Skeletal muscle satellite cell (primary cell): ENCODE measurements around the gene CDC7.

Source experiments
- H3K27me3 ChIP-seq: 2 replicates; pipeline ENCODE4 v1.7.0; 2013; ENCODE audit warnings: low read length; ENCODE audit not compliant: control insufficient read depth, insufficient read depth
- H3K36me3 ChIP-seq: 2 replicates; pipeline ENCODE4 v1.7.0; 2013; ENCODE audit warnings: mild to moderate bottlenecking, control low read depth, low read length; ENCODE audit not compliant: insufficient read depth
- H3K4me1 ChIP-seq: 2 replicates; pipeline ENCODE4 v1.7.0; 2013; ENCODE audit warnings: low read length; ENCODE audit not compliant: control insufficient read depth, insufficient read depth
- H3K4me2 ChIP-seq: 2 replicates; pipeline ENCODE4 v1.7.0; 2013; ENCODE audit warnings: mild to moderate bottlenecking, low read length
- H3K4me3 ChIP-seq: 2 replicates; pipeline ENCODE4 v1.7.0; 2013; ENCODE audit warnings: low read length
- H3K9ac ChIP-seq: 2 replicates; pipeline ENCODE4 v1.7.0; 2013; ENCODE audit warnings: mild to moderate bottlenecking, low read depth, low read length, moderate library complexity
- H3K9me3 ChIP-seq: replicated peaks from 2 replicates; pipeline ENCODE4 v1.7.0; 2013; ENCODE audit warnings: mild to moderate bottlenecking, control low read depth, low read length

CDC7 gene

DNA sequence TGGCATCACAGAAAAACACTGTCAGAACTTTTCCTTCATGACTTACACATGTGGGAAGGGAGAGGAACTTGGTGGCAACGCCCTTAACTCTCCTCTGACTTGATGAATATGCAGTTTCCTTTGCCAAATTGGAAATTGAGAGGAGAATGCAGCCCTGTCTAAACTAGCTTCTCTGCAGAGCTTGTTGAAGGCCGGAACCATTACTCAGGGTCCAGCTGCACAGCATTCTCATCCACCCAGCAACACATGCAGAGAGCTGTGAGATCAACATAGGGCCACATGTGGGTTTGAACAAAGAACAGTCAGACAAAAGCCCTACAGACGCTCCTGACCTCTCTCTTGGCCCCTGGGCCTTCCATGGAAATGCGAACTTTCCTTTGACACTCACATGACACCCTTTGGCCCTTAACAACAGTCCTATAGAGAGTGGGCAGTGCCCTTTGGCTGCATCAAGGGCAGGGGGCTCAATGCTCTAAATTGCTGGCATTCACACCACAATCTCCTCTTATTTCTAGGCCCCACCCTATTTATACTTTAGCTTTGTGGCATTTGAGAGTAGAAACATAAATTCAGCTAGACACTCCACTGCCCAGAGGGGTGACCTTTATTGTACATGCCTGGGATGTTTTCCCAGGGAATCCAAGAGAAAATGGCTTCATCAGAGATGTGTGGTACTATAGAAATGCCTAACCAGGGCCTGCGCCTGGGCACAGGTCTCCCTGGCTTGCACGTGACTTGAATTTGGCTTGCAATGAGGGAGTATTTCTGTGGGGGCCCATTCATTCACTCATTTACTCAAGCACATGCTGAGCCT lies 64.4 kb downstream of the CDC7 start:
- no peak overlapping the region for H3K4me2 ChIP-seq
- no peak overlapping the region for H3K4me3 ChIP-seq
- no peaks in the 10 kb centered on the region for H3K36me3 ChIP-seq
- H3K27me3 ChIP-seq = no peaks in the 10 kb centered on the region
- H3K9ac ChIP-seq = no peak overlapping the region
- H3K9me3 ChIP-seq = no peaks in the 10 kb centered on the region
- H3K4me1 ChIP-seq = peaks cover 13% of the 10 kb centered on the region

DNA sequence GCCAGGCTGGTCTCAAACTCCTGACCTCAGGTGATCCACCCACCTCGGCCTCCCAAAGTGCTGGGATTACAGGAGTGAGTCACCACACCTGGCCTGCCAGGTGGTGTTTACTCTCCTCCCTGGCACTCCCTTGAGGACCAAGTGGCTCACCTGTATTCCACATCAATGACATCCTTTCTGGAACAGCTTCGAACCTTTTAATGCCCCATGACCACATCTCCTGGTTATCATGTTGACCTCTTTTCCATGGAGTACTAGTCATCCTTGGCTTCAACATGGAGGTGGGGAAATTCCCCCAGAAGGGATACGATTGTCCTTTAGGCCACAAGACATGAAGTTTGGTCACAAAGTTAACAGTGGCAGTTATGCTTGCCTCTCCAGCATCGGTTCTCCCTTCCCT lies 66.9 kb downstream of the CDC7 start:
- H3K36me3 ChIP-seq = no peaks in the 10 kb centered on the region
- no peaks in the 10 kb centered on the region for H3K9me3 ChIP-seq
- H3K27me3 ChIP-seq = no peaks in the 10 kb centered on the region
- no peak overlapping the region for H3K4me2 ChIP-seq
- no peak overlapping the region for H3K9ac ChIP-seq
- H3K4me1 ChIP-seq = peaks cover 18% of the 10 kb centered on the region
- H3K4me3 ChIP-seq = no peak overlapping the region

DNA sequence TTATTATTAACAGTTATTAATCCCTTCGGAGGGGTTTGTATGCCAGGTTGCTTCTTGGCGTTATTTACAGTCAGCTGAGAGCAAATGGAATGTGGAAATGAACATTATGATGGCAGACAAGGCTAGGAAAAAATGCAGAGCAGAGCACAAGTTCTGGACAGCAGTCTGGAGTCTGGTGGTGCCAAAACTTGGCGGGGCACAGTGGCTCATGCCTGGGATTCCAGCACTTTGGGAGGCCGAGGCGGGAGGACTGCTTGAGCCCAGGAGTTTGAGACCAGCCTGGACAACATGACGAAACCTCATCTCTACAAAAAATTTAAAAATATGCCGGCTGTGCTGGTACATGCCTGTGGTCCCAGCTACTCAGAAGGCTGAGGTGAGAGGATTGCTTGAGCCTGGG lies 67.6 kb downstream of the CDC7 start:
- H3K27me3 ChIP-seq = no peaks in the 10 kb centered on the region
- peaks cover 18% of the 10 kb centered on the region for H3K4me1 ChIP-seq
- no peak overlapping the region for H3K4me2 ChIP-seq
- no peak overlapping the region for H3K4me3 ChIP-seq
- no peak overlapping the region for H3K9ac ChIP-seq
- H3K36me3 ChIP-seq = no peaks in the 10 kb centered on the region
- H3K9me3 ChIP-seq = no peaks in the 10 kb centered on the region

DNA sequence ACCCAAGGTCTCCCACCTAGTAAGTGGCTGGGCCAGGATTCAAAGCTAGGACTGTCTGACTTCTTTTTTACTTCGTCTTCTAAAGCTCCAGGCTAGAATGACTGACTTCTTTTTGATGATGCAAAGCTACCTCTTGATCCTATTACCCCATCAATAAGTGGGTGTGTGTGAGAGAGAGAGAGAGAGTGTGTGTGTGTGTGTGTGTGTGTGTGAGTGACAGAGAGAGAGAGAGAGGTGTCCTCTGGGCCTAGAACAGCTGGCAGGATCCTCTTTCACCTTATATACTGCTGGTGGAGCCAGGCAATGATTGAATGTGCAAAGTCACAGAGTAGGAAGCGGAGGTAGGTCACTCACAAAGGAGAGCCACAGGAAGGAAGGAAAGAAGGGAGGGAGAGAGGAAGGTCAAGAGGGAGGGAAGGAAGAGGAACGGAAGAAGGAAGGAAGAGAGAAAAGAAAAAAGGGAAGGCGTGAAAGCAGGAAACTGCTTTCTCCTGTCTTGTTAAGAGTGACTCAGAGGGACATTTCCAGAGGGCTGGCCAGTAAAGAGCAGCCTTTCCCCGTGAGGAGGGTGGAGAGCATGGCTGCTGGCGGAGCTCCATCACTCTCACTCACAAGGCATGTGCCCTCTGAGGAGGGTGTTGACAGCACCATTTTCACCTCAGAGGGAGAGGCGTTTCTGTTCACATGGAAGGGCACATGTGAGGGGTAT lies 68.9 kb downstream of the CDC7 start:
- H3K27me3 ChIP-seq = no peaks in the 10 kb centered on the region
- no peaks in the 10 kb centered on the region for H3K36me3 ChIP-seq
- H3K4me2 ChIP-seq = peak overlapping the region; percentile 58
- peaks cover 18% of the 10 kb centered on the region for H3K4me1 ChIP-seq
- H3K9ac ChIP-seq = peak overlapping the region; percentile 55
- H3K9me3 ChIP-seq = no peaks in the 10 kb centered on the region
- H3K4me3 ChIP-seq = peak overlapping the region; percentile 14

DNA sequence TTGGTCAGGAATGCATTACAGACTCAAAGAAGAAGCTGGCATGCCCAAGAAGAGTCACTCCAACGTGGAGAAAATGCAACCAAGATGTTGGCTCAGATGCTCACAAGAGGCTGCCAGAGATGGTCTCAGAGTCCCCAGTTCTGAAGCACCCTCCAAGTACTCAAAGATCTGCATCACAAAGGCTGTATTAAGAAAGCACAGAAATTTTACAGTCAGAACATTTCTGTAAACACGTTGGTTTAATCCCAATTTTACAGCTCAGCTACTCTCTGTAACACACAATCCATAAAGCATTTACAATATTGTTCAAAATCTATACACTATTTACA lies 69.4 kb downstream of the CDC7 start:
- Histone ChIP-seq H3K27me3 (no peaks in the 10 kb centered on the region), H3K36me3 (no peaks in the 10 kb centered on the region), H3K4me2 (peak overlapping the region; percentile 58), H3K4me3 (no peak overlapping the region), H3K9ac (peak overlapping the region; percentile 18), H3K9me3 (no peaks in the 10 kb centered on the region), H3K4me1 (peaks cover 18% of the 10 kb centered on the region)

DNA sequence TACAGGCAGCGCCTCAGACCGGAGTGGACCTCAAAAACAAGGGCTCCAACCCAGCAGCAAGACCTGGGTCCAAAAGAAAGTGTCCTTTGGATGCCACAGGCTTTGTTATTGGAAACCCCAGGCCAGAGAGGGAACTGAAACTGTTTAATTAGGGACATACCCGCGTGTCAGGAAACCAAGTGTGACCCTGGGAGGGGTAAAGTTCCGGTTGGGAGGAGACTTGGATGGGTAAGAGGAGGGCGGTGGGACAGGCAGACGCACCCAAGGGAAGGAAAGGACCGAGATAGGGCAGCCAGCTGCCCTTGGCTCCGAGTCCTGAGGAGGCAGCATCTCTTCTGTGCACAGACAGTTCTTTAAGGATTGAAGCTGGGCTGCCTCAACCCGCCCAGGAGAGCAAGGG lies 71.4 kb downstream of the CDC7 start:
- Histone ChIP-seq H3K9me3 (no peaks in the 10 kb centered on the region), H3K4me1 (peaks cover 18% of the 10 kb centered on the region), H3K27me3 (no peaks in the 10 kb centered on the region), H3K4me2 (no peak overlapping the region), H3K9ac (no peak overlapping the region), H3K4me3 (no peak overlapping the region), H3K36me3 (no peaks in the 10 kb centered on the region)
